ENCODE measurements around the gene TRIM47.

Gene TRIM47

GRCh38 chr17:75845058-75845711 lies 33.2 kb downstream of the TRIM47 start:
- DNase-seq, result peak; percentile 29

GRCh38 chr17:75844530-75845057 lies 33.8 kb downstream of the TRIM47 start:
- no peak for DNase-seq

- no peak for DNase-seq
Measured at GRCh38 chr17:75843577-75844529, 34.5 kb downstream of the TRIM47 start, which contains the start of gene UNC13D. Gene UNC13D, minus strand, starts transcription at chr17:75844404. Its CDS starts 67 bp downstream, at chr17:75844337.

GRCh38 chr17:75842963-75843576 lies 35.3 kb downstream of the TRIM47 start:
- no peak for DNase-seq

- DNase-seq, result no peak
Measured at GRCh38 chr17:75842411-75842810, 36.0 kb downstream of the TRIM47 start.

GRCh38 chr17:75840799-75841164 lies 37.6 kb downstream of the TRIM47 start:
- DNase-seq, result no peak

- DNase-seq, result no peak
Measured at GRCh38 chr17:75839942-75840798, 38.2 kb downstream of the TRIM47 start.

GRCh38 chr17:75838410-75838809 lies 40.0 kb downstream of the TRIM47 start:
- no peak for DNase-seq

GRCh38 chr17:75837899-75838298 lies 40.5 kb downstream of the TRIM47 start:
- DNase-seq, result no peak

GRCh38 chr17:75836605-75837004 lies 41.8 kb downstream of the TRIM47 start:
- DNase-seq, result no peak

GRCh38 chr17:75835654-75835987 lies 42.8 kb downstream of the TRIM47 start:
- no peak for DNase-seq

GRCh38 chr17:75834928-75835653 lies 43.3 kb downstream of the TRIM47 start:
- no peak for DNase-seq

- DNase-seq, result no peak
Measured at GRCh38 chr17:75834279-75834920, 44.0 kb downstream of the TRIM47 start.

- DNase-seq, result no peak
Measured at GRCh38 chr17:75832652-75833400, 45.6 kb downstream of the TRIM47 start.

- no peak for DNase-seq
Measured at GRCh38 chr17:75832164-75832651, 46.2 kb downstream of the TRIM47 start.

GRCh38 chr17:75831032-75831571 lies 47.3 kb downstream of the TRIM47 start:
- DNase-seq, result no peak

- no peak for DNase-seq
Measured at GRCh38 chr17:75830164-75831031, 48.0 kb downstream of the TRIM47 start.

- DNase-seq, result no peak
Measured at GRCh38 chr17:75829747-75830146, 48.6 kb downstream of the TRIM47 start.

- no peak for DNase-seq
Measured at GRCh38 chr17:75828741-75829140, 49.6 kb downstream of the TRIM47 start.
